GM10248 (cell line): ENCODE results near the gene TRAM2.

Source experiments
- CTCF ChIA-PET: fragments of 300-600 bp; sonication (Branson Sonifier 250); formaldehyde crosslinking; extraction: SDS; loops from one replicate; lab custom pipeline; 2021; ENCODE audit warnings: antibody characterized with exemption; lab: Yijun Ruan, JAX
- POLR2A ChIA-PET: fragments of 350-650 bp; sonication (Branson Sonifier 250); formaldehyde crosslinking; extraction: SDS; loops from one replicate; lab custom pipeline; 2020; ENCODE audit warnings: antibody characterized with exemption; lab: Yijun Ruan, JAX
- DNase-seq: peaks from one replicate; pipeline ENCODE4 v3.0.0; 2012; ENCODE audit errors: extremely low spot score
- TF ChIP-seq, protein P1 (sequence below): IDR thresholded peaks from 2 replicates; pipeline ENCODE4 v1.5.1; 2012; ENCODE audit warnings: mild to moderate bottlenecking, low read depth; ENCODE audit errors: extremely low read depth, missing control alignments, control extremely low read depth

The TRAM2 gene

GRCh38 chr6:52509281-52510212 is 67.3 kb downstream of the TRAM2 start:
- TF ChIP-seq, protein P1, sequence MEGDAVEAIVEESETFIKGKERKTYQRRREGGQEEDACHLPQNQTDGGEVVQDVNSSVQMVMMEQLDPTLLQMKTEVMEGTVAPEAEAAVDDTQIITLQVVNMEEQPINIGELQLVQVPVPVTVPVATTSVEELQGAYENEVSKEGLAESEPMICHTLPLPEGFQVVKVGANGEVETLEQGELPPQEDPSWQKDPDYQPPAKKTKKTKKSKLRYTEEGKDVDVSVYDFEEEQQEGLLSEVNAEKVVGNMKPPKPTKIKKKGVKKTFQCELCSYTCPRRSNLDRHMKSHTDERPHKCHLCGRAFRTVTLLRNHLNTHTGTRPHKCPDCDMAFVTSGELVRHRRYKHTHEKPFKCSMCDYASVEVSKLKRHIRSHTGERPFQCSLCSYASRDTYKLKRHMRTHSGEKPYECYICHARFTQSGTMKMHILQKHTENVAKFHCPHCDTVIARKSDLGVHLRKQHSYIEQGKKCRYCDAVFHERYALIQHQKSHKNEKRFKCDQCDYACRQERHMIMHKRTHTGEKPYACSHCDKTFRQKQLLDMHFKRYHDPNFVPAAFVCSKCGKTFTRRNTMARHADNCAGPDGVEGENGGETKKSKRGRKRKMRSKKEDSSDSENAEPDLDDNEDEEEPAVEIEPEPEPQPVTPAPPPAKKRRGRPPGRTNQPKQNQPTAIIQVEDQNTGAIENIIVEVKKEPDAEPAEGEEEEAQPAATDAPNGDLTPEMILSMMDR: no peak
- POLR2A ChIA-PET: interaction anchor here (0.6 kb wide), 1 partner anchor 89 kb away, joined by 3 read pairs; the partner anchor contains the start of gene EFHC1
- DNase-seq: no peak
- CTCF ChIA-PET: interaction anchor here (0.8 to 1.0 kb wide), 2 partner anchors 9 to 94 kb away, joined by 3 read pairs; no protein-coding TSS in a partner anchor

GRCh38 chr6:52508261-52508739 is 68.6 kb downstream of the TRAM2 start:
- TF ChIP-seq, protein P1: no peak
- ChIA-PET CTCF (interaction anchor here (0.8 kb wide), 1 partner anchor 9 kb away, joined by 4 read pairs; no protein-coding TSS in a partner anchor), POLR2A (no interaction called here)
- DNase-seq: no peak

GRCh38 chr6:52507557-52508260 is 69.2 kb downstream of the TRAM2 start:
- POLR2A ChIA-PET: no interaction called here
- TF ChIP-seq, protein P1: no peak
- CTCF ChIA-PET: interaction anchor here (0.8 to 2.0 kb wide), 2 partner anchors 8 kb away, joined by 4 read pairs; no protein-coding TSS in a partner anchor
- DNase-seq: no peak

GRCh38 chr6:52506476-52506875 is 70.4 kb downstream of the TRAM2 start:
- DNase-seq: no peak
- TF ChIP-seq, protein P1: no peak
- ChIA-PET CTCF (interaction anchor here (0.7 to 2.0 kb wide), 6 partner anchors 9 to 91 kb away, joined by 3 to 6 read pairs (median 3); no protein-coding TSS in a partner anchor), POLR2A (interaction anchor here (0.7 kb wide), 1 partner anchor 35 kb away, joined by 3 read pairs; no protein-coding TSS in a partner anchor)

GRCh38 chr6:52505726-52506409 is 71.0 kb downstream of the TRAM2 start:
- CTCF ChIA-PET: interaction anchor here (0.7 to 2.0 kb wide), 5 partner anchors 10 to 91 kb away, joined by 3 to 6 read pairs (median 3); no protein-coding TSS in a partner anchor
- TF ChIP-seq, protein P1: peak; percentile 14
- DNase-seq: no peak
- POLR2A ChIA-PET: no interaction called here
